Measurements from ENCODE around the gene ZDHHC17.

Gene ZDHHC17

DNA sequence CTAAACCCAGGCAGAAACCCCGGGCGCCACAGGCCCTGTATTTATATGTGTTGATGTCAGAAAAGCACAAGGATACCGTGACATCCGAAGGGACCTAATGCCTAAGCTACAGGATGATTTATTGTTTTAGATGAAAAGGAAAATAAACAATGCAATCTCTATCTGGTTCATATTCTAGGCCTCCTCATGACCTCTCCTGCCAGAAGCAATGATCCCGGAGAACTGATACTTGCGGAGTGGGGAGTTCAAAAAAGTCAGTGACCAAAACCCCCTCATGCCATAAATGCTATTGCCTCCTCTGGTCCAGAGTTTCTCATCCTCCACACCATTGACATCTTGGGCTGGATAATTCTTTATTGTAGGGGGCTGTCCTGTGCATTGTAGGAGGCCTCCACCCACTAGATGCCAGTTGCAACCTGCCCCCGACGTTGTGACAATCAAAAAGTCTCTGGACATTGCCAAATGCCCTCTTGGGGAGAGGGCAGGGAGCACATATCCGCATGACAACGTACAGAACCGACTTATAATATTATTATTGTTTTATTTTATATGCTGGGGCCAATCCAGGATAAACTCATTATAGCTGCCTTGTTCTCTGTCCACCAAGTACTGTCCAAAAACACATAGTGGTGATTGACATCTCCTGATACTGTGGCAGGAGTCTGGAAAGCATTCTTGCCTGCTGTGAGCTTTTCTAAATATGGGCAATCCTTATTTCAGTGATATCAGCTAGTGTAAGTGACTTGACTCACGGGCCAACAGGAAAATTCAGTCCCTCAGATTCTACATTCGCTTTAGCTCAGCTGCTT lies 116.0 kb downstream of the ZDHHC17 start:
- DNase-seq = no peak

DNA sequence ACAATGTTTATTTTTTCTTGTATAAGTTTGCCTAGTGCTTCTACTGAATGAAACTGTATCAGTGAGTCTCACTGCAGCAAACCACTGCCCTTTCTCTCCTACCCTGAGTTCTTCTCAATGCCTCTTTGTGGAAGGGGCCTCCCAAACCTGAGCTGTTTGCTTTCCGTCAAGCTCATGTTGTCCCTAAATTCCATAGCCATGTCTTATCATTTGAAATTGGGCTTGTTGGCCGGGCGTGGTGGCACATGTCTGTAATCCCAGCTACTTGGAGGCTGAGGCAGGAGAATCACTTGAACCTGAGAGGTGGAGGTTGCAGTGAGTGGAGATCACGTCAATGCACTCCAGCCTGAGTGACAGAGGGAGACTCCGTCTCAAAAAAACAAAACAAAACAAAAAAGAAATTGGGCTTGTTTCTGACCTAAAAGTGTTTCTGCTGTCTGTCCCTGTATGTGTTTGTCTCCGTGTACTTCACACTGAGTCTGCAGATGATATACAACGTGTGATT lies 116.7 kb downstream of the ZDHHC17 start:
- DNase-seq = no peak

DNA sequence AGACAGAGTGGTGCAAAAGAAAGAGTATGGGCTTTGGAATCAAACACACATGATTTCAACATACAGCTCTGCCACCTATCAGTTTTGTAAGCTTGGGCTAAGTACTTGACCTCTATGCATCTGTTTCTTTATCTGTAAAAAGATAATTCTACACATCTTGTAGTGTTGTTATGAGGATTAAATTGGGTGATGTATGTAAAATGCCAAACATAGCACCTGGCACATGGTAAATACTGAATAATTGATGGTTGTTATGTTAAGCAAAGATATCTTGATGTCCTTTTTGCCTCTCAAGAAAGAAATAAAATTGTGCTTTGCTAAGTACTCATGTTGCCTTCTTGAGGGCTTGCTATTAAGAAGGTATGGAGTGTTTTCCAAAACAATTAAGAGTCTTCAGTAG lies 117.2 kb downstream of the ZDHHC17 start:
- no peak for DNase-seq

DNA sequence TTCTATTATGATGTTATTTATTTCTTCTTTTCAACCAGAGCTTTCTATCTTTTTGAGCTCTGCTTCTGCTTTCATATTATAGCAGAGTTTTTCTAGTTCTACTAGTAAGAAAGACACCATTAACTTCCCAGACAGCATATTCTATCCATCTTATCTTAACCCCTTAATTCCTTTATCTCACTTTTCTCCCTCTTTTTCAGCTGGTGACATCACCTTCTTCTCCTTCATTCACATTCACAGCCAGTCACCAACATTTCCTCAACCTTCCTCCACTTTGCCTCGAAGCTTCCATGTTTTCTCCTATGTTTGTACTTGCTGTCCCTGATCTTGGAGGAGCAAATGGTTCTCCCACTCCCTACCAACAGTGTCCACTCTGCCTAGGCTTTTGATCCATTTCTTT lies 118.5 kb downstream of the ZDHHC17 start:
- DNase-seq = no peak

DNA sequence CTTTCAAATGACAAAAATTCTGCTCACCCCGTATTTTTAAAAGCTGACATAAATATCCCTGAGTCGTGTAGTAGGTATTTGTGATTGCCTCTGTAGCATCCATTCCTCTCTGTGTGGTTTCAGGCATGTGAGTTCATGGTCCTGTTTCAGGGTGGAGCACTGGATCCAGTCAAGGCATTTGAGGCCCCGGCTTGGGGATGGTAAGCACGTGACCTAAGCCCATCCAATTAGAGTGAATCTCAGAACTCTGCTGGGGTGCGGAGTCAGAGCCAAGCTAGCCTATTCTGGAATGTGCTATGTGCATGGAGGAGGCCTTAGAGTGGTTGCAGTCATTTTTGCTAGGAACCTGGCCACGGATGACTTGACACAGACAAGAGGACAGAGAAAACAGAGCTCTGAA lies 119.2 kb downstream of the ZDHHC17 start:
- DNase-seq = no peak

DNA sequence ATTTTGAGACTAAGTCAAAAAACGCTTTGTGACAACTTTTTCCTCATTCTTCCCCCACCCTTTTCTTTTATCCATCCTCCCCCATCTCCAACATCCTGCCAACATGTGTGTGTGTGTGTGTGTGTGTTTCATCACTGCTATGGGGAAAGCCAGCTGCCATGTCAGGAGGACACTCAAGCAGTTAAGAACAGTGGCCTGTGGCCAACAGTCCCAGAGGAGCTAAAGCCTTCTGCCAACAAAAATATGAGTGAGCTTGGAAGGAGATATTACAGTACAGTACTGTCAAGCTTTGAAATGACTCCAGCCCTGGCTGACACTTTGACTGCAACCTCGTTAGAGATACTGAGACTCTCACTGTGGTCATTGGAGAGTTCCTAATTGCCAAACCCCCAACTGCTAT lies 119.9 kb downstream of the ZDHHC17 start:
- peak; percentile 9 for DNase-seq

DNA sequence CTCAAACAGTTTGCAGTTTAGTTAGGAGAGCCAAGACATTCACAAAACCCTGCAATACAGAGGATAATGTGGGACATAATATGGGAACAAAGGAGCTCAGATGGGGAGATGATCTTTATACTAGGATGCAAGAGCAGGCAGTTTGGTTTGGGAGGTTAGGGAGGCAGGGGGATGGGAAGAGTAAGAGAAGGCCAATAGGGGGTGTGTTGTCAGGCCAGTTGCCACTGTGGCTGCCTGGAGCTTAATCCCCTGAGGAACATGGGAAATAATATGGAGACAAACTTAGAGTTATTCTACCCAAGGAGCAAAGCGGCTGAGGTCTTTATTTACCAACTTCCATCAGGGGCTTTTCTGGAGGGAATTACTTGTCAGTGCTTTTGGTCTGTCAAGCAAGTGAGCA lies 124.9 kb downstream of the ZDHHC17 start:
- no peak for DNase-seq

DNA sequence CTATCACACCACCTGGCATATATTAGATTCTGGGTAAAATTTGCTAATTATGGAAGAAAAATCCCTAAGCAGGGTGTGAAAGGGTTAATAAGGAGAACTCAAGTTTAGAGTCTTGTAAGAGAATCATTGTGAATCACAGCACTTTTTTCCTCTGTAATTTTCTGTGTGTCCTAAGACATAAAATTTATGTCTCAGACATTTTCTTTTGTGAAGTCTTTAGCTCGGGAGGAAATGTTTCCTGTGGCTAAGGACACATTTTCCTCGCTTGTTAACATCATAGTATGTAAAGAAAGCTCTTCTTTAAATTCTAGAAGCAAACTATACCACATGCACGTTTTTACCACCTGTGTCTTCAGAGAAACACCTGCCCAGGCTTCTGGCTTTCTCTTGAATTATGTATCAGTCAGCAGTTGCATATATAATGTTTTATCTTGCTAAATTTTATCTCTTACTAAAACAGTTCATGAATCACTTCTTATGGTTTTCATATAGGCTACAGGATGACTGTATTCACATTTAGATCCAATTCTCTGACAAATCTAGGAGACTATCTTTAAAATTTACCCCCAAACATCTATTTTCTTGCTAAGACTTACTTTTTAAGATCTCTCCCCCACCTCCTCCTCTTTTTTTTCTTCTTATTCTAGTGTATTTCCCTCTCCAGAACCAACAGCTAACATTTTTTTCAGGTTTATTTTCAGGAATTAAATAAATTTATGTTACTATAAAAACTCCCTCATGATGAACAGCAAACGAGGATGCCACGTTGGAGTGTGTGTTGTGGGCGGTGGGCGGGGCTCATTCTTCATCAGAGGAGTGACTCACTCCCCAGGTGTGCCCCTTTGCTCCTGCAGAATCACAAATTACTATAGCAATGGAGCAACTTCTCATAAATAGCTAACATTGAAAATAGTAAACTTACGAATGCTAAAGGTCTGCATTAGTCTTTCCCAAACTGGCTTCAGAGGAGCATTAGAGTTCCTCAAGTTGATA lies 126.5 kb downstream of the ZDHHC17 start:
- no peak for DNase-seq

DNA sequence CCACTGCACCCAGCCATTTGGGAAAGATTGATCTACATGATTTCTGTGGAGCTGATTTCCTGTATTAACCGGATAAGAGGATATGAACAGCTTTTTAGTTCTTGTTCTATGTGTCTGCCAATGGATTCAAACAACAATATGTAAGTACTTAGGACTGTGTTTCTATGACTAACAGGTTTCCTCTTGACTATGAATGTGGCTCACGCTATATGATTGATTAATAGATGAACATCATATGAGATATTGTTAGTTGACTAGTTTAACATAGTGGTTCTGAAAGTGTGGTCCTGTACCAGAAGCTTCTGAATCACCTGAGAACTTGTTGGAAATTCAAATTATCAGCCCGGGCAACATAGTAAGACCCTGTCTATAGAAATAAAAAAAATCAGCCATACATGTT lies 127.7 kb downstream of the ZDHHC17 start:
- DNase-seq = no peak

DNA sequence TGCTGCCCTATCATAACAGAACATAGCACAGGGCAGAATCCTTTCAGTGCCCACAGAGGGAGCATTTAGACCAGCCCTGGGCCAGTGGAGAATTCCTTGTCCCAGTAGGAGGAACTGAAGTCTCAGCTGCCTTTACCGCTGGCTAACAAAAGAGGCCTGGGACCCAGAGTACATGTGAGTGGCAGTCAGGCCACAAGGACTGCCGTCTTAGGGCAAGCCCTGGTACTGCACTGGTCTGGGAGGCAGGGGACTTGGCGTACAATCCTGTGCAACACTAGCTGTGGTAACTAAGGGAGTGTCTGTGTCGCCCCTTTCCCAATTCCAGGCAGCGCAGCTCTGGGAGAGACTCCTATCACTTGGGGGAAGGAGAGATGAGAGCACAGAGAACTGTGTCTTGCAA lies 131.9 kb downstream of the ZDHHC17 start:
- no peak for DNase-seq

DNA sequence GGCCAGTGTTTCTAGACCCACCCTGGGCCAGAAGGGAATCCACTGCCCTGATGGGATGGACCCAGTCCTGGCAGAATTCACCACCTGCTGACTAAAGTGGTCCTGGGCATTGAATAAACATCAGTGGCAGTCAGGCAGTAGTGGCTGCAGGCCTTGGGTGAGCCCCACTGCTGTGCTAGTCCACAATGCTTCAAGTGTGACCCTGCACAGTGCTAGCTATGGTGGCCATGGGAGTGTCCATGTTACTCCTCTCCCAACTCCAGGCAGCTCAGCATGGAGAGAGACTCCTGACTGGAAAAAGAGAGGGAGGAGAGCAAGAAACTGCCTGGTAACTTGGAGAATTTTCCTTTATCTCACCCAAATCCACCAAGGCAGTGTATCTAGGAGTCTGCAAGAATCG lies 132.4 kb downstream of the ZDHHC17 start:
- no peak for DNase-seq

DNA sequence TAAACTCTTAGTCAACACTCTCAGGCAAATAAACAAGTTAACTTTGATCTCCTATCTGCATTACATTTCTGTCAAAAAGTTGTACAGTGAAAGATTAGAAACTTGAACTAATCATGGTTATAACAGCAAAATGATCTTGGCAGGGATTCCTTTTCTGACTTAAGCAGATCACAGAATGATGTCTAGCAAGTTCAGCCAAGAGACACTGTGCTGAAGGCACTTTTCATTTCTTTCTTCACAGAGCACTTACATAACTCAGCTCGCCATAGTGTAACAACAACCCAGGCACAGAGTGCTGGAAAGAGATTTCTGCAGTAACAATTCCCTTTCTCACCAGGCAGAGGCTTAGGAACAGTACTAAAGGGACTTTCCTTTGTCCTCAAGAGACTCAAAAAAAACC lies 134.5 kb downstream of the ZDHHC17 start:
- no peak for DNase-seq

DNA sequence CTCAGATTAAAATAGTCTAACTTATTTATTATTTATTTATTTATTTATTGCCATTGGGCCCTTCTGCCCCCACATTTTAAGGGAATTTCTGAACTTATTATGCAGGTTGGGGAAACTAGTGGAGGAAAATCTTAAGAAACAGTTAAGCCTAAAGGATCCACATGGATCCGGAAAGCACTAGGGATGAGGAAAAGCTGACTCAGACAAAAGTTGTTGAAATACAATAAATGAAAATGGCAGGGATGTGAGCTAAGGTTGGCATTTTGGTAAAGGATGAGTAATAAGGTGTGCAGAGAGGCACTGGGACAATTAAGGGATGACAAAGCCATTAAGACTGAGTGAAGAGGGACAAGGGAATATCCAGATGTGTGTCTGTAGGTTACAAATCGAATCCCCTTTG lies 135.6 kb downstream of the ZDHHC17 start:
- no peak for DNase-seq

DNA sequence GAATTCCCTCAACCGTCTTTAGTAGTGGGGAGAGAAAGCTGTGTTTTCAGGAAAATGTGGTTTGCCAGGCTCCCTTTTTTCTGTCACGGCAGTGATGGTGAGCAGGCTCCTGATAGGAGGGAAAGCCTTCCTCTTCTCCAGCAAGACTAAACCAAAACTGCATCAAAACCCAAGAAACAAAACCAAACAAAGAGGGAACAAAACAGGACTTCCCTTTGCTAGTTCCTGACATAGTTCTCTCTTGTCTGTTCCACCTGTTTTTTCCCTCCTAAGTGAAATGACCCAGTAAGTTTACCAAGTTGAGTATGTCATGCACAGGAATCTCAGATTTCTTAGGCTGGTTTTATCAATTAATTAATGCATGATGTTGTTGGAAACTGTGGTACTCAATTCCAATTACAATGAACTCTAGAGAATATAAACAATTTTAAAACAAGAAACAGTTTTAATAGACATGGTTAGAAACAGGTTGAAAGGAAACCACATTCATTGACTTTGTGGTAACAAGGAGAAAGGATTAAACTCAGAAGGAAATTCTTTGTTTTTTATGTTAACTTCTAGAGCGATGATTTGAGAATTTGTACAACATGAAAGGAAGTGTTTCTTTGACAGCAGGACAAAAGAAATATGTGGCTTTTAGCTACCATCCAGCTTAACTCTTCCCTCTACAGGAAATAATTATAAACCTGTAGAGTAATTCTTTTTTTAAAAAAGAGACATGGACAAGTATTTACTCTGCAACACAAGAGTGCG lies 137.9 kb downstream of the ZDHHC17 start:
- no peak for DNase-seq
